C1 segment of cervical spinal cord (tissue), 14 donors: ENCODE data around the gene COL5A3.
"Not testable (repeated sequence)": the region's sequence is repeated elsewhere in the genome, so short reads cannot be mapped to it uniquely, and the experiment has no call there.

Experiments
- DNase-seq, 14 donors: peaks; one replicate each; lab custom pipeline; 2025; lab: John Stamatoyannopoulos, UW

COL5A3 gene

GRCh38 chr19:9971166-9971897, 39.0 kb downstream of the COL5A3 start:
- DNase-seq = no peak

GRCh38 chr19:9970481-9970880, 39.8 kb downstream of the COL5A3 start:
- no peak for DNase-seq

GRCh38 chr19:9969688-9969975, 40.7 kb downstream of the COL5A3 start:
- no peak for DNase-seq

- no peak for DNase-seq
Measured at GRCh38 chr19:9968820-9969687, 41.2 kb downstream of the COL5A3 start.

GRCh38 chr19:9967326-9967725, 43.0 kb downstream of the COL5A3 start:
- DNase-seq = no peak

- DNase-seq = no peak
Measured at GRCh38 chr19:9966448-9966847, 43.9 kb downstream of the COL5A3 start.

- no peak for DNase-seq
Measured at GRCh38 chr19:9966024-9966423, 44.3 kb downstream of the COL5A3 start.

- DNase-seq = no peak
Measured at GRCh38 chr19:9962623-9963290, 47.5 kb downstream of the COL5A3 start.

GRCh38 chr19:9961103-9961502, 49.2 kb downstream of the COL5A3 start:
- no peak for DNase-seq

GRCh38 chr19:9958379-9958821, 51.9 kb downstream of the COL5A3 start:
- DNase-seq = no peak

GRCh38 chr19:9956956-9957355, 53.3 kb downstream of the COL5A3 start:
- no peak for DNase-seq

- DNase-seq = peak in 7 of 14 donors; percentile 6 to 62 (median 38)
Measured at GRCh38 chr19:9953802-9954542, 56.3 kb downstream of the COL5A3 start.

GRCh38 chr19:9952276-9952675, 58.0 kb downstream of the COL5A3 start:
- DNase-seq = no peak

- no peak for DNase-seq
Measured at GRCh38 chr19:9947441-9947840, 62.9 kb downstream of the COL5A3 start.

- not testable (repeated sequence) for DNase-seq
Measured at GRCh38 chr19:9946528-9947125, 63.7 kb downstream of the COL5A3 start.

GRCh38 chr19:9945319-9945966, 64.9 kb downstream of the COL5A3 start:
- DNase-seq = peak in 11 of 14 donors; percentile 6 to 80 (median 52)

GRCh38 chr19:9943744-9944143, 66.6 kb downstream of the COL5A3 start:
- DNase-seq = no peak

- DNase-seq = no peak
Measured at GRCh38 chr19:9941671-9942070, 68.6 kb downstream of the COL5A3 start.

GRCh38 chr19:9941231-9941630, 69.1 kb downstream of the COL5A3 start:
- no peak for DNase-seq

- DNase-seq = no peak
Measured at GRCh38 chr19:9940778-9941177, 69.5 kb downstream of the COL5A3 start.
